PC-9 (cell line): ENCODE data around the gene EVC. TPM values are rescaled to one million over a fixed set of nuclear protein-coding genes. Genes with fewer than 3 reads are reported as not detected.

Experiments
- BruUV-seq: library from RNA; stranded (reverse); fragments of 400-500 nt; replicated peaks from 2 replicates; lab custom pipeline; 2021; lab: Mats Ljungman, UMichigan
- CTCF ChIA-PET: fragments of 300-600 bp; sonication (Branson Sonifier 250); formaldehyde crosslinking; loops from one replicate; lab custom pipeline; 2022; ENCODE audit warnings: antibody characterized with exemption; lab: Charles Lee
- POLR2A ChIA-PET: fragments of 300-600 bp; sonication (Branson Sonifier 250); formaldehyde crosslinking; loops from one replicate; lab custom pipeline; 2022; ENCODE audit warnings: antibody characterized with exemption; ENCODE audit not compliant: unreplicated experiment; lab: Charles Lee
- DNase-seq, 2 experiments: peaks; one replicate each; pipeline versions ENCODE4 v3.0.0 to v3.0.0-alpha.2; 2015 to 2022; ENCODE audit warnings: mixed read lengths in 1 of 2
- H2AFZ ChIP-seq: fragments of 200-600 bp; sonication (generic); 2 replicates; pipeline ENCODE4 v1.8.1; 2017; ENCODE audit warnings: antibody characterized with exemption
- H3F3A ChIP-seq: fragments of 200-600 bp; sonication (generic); 2 replicates; pipeline ENCODE4 v1.8.1; 2017; ENCODE audit warnings: antibody characterized with exemption, mild to moderate bottlenecking, low read depth; ENCODE audit not compliant: insufficient read depth
- H3K27ac ChIP-seq: fragments of 200-600 bp; sonication (generic); 2 replicates; pipeline ENCODE4 v1.6.1; 2016; ENCODE audit warnings: mixed run types
- H3K27me3 ChIP-seq: fragments of 200-600 bp; sonication (generic); 2 replicates; pipeline ENCODE4 v1.6.1; 2016; ENCODE audit warnings: low read depth, mixed run types; ENCODE audit not compliant: insufficient read depth
- H3K36me3 ChIP-seq: fragments of 200-600 bp; sonication (generic); 2 replicates; pipeline ENCODE4 v1.6.1; 2016; ENCODE audit warnings: low read depth, mixed run types
- H3K4me1 ChIP-seq: fragments of 200-600 bp; sonication (generic); replicated peaks from 2 replicates; pipeline ENCODE4 v1.6.1; 2016; ENCODE audit warnings: mixed run types; ENCODE audit not compliant: insufficient read depth
- H3K4me2 ChIP-seq: fragments of 200-600 bp; sonication (generic); 2 replicates; pipeline ENCODE4 v1.6.1; 2017; ENCODE audit warnings: mixed run types
- H3K4me3 ChIP-seq: fragments of 200-600 bp; sonication (generic); 2 replicates; pipeline ENCODE4 v1.6.1; 2016; ENCODE audit warnings: mixed run types
- H3K79me2 ChIP-seq: fragments of 200-600 bp; sonication (generic); 2 replicates; pipeline ENCODE4 v1.6.1; 2017; ENCODE audit warnings: low read depth, mixed run types
- H3K9me2 ChIP-seq: fragments of 200-600 bp; sonication (generic); 2 replicates; pipeline ENCODE4 v1.8.1; 2017; ENCODE audit warnings: mild to moderate bottlenecking; ENCODE audit not compliant: insufficient read depth
- H3K9me3 ChIP-seq: fragments of 200-600 bp; sonication (generic); 2 replicates; pipeline ENCODE4 v1.8.1; 2016; ENCODE audit warnings: low read depth; ENCODE audit not compliant: insufficient read depth
- H4K20me1 ChIP-seq: fragments of 200-600 bp; sonication (generic); 2 replicates; pipeline ENCODE4 v1.8.1; 2017; ENCODE audit not compliant: insufficient read depth
- CTCF ChIP-seq: fragments of 200-600 bp; sonication (generic); conservative IDR thresholded peaks from 2 replicates; pipeline ENCODE4 v1.6.1; 2017; ENCODE audit warnings: mixed run types, antibody characterized with exemption, mild to moderate bottlenecking, moderate library complexity
- EZH2 ChIP-seq: fragments of 200-600 bp; sonication (generic); IDR thresholded peaks from 2 replicates; pipeline ENCODE4 v1.8.0; 2017; ENCODE audit warnings: antibody characterized with exemption, low read depth
- intact Hi-C: fragments of 100-400 bp; cut with micrococcal nuclease; formaldehyde crosslinking; loops from one replicate; pipeline ENCODE4 v1.10.0; 2022; ENCODE audit not compliant: unreplicated experiment
- total RNA-seq: library from RNA; stranded (reverse); gene quantifications from 2 replicates; pipeline ENCODE4 v1.2.3, GENCODE V29; 2021

The EVC gene
- total RNA-seq, 1 experiment from 2014 or later, result 14.0 TPM

- no TSS peak for BruUV-seq
- peaks cover 10% of the 10 kb centered on the region for H3K4me1 ChIP-seq
- H3K4me2 ChIP-seq, result no peak overlapping the region
- TF ChIP-seq CTCF (no peak), EZH2 (no peak)
- H3K9me3 ChIP-seq, result no peaks in the 10 kb centered on the region
- H3K4me3 ChIP-seq, result no peak overlapping the region
- no peaks in the 10 kb centered on the region for H3K79me2 ChIP-seq
- DNase-seq, result no peak
- ChIA-PET CTCF (no interaction called here), POLR2A (no interaction called here)
- H3F3A ChIP-seq, result no peaks in the 10 kb centered on the region
- intact Hi-C loops, result no loop called here
- no peak overlapping the region for H2AFZ ChIP-seq
- H3K27me3 ChIP-seq, result no peaks in the 10 kb centered on the region
- H4K20me1 ChIP-seq, result no peaks in the 10 kb centered on the region
- no peaks in the 10 kb centered on the region for H3K9me2 ChIP-seq
- no peak overlapping the region for H3K27ac ChIP-seq
- no peaks in the 10 kb centered on the region for H3K36me3 ChIP-seq
Observed at GRCh38 chr4:5752376-5753184, 41.6 kb downstream of the EVC start.

- H3K27me3 ChIP-seq, result no peaks in the 10 kb centered on the region
- H3K9me3 ChIP-seq, result no peaks in the 10 kb centered on the region
- H3K9me2 ChIP-seq, result no peaks in the 10 kb centered on the region
- H3K79me2 ChIP-seq, result no peaks in the 10 kb centered on the region
- BruUV-seq, result TSS peak; percentile 30
- no peak for TF ChIP-seq EZH2
- TF ChIP-seq CTCF, result no peak
- H3K4me3 ChIP-seq, result no peak overlapping the region
- intact Hi-C loops, result no loop called here
- H3K27ac ChIP-seq, result no peak overlapping the region
- H3K36me3 ChIP-seq, result no peaks in the 10 kb centered on the region
- no peak for DNase-seq
- H4K20me1 ChIP-seq, result no peaks in the 10 kb centered on the region
- 0 out of 2 replicates have a peak overlapping the region, but pooled peaks have one; percentile 26 for H3K4me2 ChIP-seq
- no peaks in the 10 kb centered on the region for H3F3A ChIP-seq
- ChIA-PET CTCF (no interaction called here), POLR2A (no interaction called here)
- peaks cover 14% of the 10 kb centered on the region for H3K4me1 ChIP-seq
- no peak overlapping the region for H2AFZ ChIP-seq
Observed at GRCh38 chr4:5753366-5753765, 42.4 kb downstream of the EVC start.

GRCh38 chr4:5753766-5754528, 42.9 kb downstream of the EVC start:
- Histone ChIP-seq H2AFZ (no peak overlapping the region), H3K79me2 (no peaks in the 10 kb centered on the region), H3K9me3 (no peaks in the 10 kb centered on the region), H3K27me3 (no peaks in the 10 kb centered on the region), H3K27ac (peak overlapping the region; percentile 37; the same call in 1 of the 2 replicates), H3K4me1 (peaks cover 18% of the 10 kb centered on the region), H3K36me3 (no peaks in the 10 kb centered on the region), H3F3A (no peaks in the 10 kb centered on the region), H3K4me3 (no peak overlapping the region), H3K9me2 (no peaks in the 10 kb centered on the region), H3K4me2 (0 out of 2 replicates have a peak overlapping the region, but pooled peaks have one; percentile 26), H4K20me1 (no peaks in the 10 kb centered on the region)
- ChIA-PET CTCF (no interaction called here), POLR2A (no interaction called here)
- no peak for TF ChIP-seq EZH2
- no peak for TF ChIP-seq CTCF
- intact Hi-C loops, result no loop called here
- TSS peak; percentile 24 for BruUV-seq
- DNase-seq, result peak; percentile 65 to 70
